ENCODE results near the gene SMARCC1. TPM values are rescaled to one million over a fixed set of nuclear protein-coding genes. Genes with fewer than 3 reads are reported as not detected.

Gene SMARCC1
- total RNA-seq, 1 experiment from 2014 or later, result 38.7 TPM

DNA sequence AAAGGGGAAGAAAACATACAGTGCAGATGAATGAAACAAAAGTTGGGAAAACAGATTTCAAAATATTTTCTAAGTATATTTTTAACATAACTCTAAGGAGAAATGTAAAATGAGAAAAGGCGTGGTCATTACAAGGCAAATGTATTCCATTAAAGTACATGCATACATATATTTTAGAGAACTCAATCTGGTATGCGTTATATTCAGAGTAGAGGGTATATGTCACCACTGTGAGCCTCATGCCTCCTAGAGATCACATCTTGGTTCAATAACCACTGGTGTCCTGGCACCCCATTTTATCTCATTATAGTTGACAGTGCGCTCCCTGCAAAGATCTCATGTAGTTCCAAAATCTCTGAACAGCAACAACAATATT, 77.5 kb downstream of the SMARCC1 start:
- no peak for DNase-seq (ENCODE audit: low read depth)

- no peak for DNase-seq (ENCODE audit: low read depth)
These were observed 80.3 kb downstream of the SMARCC1 start for GRCh38 chr3:47701388-47701787.

DNA sequence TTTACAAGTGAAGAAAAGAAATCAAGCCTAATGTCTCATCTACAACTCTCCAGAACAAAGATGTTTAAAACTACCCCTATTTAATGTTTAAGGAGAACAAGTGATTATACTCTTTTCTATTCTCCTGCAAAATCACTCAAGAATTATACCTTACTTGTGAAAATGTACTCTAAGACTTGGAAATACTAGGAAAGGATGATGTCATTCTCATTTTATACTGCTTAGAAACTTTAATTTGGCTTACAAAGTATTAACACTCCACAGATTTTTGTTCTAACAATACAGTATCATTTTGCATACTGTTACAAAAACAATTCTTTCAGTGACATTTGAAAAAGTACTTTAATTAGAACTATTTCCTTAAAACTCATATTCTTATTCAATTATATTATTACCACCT, 89.5 kb downstream of the SMARCC1 start:
- DNase-seq (ENCODE audit: low read depth), result no peak

- no peak for DNase-seq (ENCODE audit: low read depth)
These were observed 93.2 kb downstream of the SMARCC1 start for GRCh38 chr3:47688488-47688887.

GRCh38 chr3:47685037-47685436, 96.7 kb downstream of the SMARCC1 start:
- DNase-seq (ENCODE audit: low read depth), result peak; percentile 8

- DNase-seq (ENCODE audit: low read depth), result no peak
These were observed 100.7 kb downstream of the SMARCC1 start for GRCh38 chr3:47681016-47681415.

DNA sequence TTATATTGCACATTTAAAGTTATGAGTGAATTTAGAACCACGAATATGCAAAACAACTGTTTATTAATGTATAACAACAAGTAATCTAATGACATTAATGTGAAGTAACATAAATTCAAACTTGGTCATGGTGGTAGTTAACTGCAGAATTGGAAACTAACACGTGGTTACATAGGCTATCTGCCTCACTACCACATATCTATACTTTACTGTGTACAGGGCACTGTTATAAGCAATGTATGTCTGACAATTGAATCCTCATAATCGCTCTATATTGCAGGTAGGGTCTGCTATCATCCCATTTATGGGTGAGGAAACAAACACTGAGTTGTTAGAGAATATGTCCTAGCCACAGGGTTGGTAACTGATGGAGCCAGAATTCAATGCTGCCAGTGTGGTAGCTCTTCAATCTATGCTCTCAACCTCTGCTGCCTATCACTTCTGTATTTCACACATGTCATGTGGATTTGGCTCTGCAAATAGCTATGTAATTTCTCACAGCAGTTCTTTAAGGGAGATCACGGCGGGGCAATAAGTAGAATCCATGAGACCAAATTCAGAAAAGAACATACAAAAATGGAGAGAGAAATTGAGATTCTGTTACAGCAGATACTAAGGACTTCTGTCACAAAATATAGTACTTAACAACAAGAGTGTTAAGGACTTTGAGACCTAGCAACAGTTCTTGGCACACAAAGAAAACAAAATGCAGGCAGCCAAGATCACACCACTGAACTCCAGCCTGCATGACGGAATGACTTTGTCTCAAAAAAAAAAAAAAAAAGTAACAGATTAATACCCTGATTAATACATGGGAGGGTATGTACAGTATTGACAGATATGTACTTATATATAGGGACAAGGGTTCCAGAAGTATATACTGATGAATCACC, 103.0 kb downstream of the SMARCC1 start:
- DNase-seq (ENCODE audit: low read depth), result no peak

DNA sequence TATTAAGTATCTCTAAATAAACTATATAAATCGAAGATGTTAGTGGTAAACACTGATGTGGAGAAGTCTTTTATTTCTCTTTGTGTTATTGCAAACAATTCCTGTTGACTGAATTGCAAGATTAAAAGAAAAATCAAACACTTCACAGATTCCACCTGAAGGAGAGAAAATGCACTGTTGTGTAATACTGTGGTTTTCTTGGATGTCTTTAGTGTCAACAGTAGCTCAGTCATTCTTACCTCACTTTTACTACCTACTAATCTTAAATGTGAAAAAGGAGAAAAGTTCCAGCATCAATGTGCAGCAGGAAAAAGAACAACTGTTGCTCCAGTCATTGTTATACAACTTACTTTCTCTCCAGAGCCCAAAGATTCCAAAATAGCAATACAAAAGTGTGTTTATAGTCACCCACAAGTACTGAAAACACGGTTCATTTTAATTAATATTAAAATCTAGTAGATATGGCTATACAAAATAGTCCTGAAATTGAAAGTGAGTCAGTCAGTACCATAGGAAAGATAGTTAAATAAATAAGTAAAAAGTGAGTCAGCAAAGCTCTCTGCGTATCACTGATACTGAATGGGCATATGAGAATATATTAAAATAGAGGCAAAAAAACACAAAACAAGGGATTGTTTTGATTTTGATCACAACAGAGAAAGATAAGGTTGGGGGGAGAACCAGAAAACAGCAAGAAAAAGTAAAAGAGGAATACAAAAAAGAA, 112.5 kb downstream of the SMARCC1 start:
- no peak for DNase-seq (ENCODE audit: low read depth)

- DNase-seq (ENCODE audit: low read depth), result no peak
These were observed 115.6 kb downstream of the SMARCC1 start for GRCh38 chr3:47666118-47666517.

DNA sequence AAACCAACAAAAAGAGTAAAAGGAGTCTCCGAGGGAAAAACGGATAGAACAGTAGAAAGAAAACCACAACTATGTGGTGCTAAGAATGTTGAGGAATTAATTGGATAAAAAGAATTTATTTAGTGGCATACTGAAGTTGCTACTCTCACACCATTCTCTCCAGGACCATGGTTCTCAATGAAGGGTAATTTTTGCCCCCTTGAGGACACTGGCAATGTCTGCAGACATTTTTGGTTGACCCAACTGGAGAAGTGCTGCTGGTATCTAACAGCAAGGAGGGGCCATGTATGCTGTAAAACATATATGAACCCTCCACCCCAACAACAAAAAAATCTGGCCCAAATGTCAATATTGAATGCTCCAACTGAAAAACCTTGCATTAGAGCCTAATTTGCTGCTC, 117.2 kb downstream of the SMARCC1 start:
- DNase-seq (ENCODE audit: low read depth), result peak; percentile 24

DNA sequence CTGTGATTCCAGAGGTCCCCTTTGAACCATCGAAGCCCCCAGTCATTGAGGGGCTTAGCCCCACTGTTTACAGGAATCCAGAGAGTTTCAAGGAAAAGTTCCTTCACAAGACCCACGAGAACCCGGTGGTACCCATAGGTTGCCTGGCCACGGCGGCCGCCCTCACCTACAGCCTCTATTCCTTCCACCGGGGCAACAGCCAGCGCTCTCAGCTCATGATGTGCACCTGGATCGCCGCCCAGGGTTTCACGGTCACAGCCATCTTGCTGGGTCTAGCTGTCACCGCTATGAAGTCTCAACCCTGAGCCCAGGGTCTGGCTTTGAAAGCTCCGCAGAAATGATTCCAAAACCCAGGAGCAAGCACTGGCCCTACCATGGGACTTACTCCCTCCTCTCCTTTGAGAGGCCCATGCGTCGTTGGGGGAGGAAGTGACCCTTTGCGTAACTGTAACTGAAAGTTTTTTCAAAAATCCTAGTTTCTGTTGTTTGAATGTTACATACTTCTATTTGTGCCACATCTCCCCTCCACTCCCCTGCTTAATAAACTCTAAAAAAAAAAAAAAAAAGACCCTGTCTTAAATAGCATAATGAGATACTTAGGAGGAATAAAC, 118.0 kb downstream of the SMARCC1 start:
- no peak for DNase-seq (ENCODE audit: low read depth)

GRCh38 chr3:47661121-47661752, 120.5 kb downstream of the SMARCC1 start:
- peak; percentile 59 for DNase-seq (ENCODE audit: low read depth)

- no peak for DNase-seq (ENCODE audit: low read depth)
These were observed 123.2 kb downstream of the SMARCC1 start for GRCh38 chr3:47658444-47658843.

- DNase-seq (ENCODE audit: low read depth), result no peak
These were observed 129.6 kb downstream of the SMARCC1 start for GRCh38 chr3:47652142-47652541.

- no peak for DNase-seq (ENCODE audit: low read depth)
These were observed 131.4 kb downstream of the SMARCC1 start for GRCh38 chr3:47650294-47650693.

DNA sequence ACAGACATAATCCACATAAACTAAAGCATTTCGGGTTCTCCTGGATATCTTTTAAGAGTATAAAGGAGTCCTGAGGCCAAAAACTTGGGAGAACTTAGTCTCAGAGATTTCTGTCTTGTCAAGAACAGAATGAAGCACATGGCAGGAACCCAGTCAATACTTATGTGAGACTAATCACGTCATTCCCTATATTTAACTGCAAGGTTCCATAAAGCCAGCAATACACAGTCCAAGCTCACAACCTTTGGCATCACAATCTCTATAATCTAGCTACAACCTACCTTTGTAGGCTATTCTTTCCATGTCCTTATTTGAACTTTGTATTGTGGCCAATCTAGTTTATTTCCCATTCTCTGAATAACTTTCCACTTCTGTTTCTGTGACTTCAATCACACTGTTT, 134.1 kb downstream of the SMARCC1 start:
- no peak for DNase-seq (ENCODE audit: low read depth)

- DNase-seq (ENCODE audit: low read depth), result no peak
These were observed 135.3 kb downstream of the SMARCC1 start for GRCh38 chr3:47646362-47646761.

- DNase-seq (ENCODE audit: low read depth), result no peak
These were observed 136.1 kb downstream of the SMARCC1 start for GRCh38 chr3:47645551-47645950.

DNA sequence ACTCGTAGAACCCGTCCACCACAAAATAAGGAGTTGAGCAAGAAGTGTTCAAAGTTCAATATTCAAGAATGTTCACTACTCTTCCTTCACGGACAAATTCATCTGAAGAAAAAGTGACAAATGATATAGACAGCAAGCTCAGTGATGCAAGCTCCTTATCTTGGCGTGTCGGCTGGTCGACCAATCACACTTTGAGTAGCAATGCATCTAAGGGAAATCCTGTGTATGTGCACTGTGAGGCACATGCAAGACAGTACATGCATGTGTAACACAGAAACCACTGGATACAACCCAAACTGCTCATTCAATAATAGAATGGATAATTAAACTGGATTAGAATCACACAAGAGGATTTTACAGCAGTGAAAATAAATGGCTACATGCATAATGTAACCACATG, 138.6 kb downstream of the SMARCC1 start:
- DNase-seq (ENCODE audit: low read depth), result no peak

DNA sequence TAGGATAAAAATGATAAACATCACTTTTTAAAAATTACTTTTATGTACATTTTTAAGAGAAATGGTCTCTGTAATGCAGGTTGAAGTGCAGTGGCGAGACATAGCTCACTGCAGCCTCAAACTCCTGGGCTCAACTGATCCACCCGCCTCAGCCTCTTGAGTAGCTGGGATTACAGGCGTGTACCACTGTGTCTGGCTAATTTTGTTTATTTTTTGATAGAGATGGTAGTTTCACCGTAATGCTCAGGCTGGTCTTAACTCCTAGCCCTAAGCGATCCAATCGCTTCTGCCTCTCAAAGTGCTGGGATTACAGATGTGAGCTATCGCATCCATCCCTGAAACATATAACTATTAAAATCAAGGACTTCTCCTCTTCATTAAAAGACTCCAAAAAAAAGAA, 140.0 kb downstream of the SMARCC1 start:
- DNase-seq (ENCODE audit: low read depth), result no peak

DNA sequence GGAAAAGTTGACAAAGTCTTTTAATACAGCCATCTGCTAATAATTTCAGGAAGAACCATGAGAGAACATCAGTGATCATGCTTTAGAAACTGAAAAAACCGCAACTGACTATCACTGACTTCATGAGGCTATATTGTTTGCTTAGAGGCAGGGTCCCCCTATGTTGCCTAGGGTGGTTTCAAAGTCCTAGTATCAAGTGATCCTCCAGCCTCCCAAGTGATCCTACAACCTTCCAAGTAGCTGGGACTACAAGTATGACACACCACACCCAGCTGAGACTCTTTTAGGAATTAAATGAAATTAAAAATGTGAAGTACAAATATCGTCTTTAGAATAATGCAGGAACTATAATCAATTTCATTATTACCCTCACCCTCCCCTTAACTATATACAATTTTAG, 144.8 kb downstream of the SMARCC1 start:
- no peak for DNase-seq (ENCODE audit: low read depth)

DNA sequence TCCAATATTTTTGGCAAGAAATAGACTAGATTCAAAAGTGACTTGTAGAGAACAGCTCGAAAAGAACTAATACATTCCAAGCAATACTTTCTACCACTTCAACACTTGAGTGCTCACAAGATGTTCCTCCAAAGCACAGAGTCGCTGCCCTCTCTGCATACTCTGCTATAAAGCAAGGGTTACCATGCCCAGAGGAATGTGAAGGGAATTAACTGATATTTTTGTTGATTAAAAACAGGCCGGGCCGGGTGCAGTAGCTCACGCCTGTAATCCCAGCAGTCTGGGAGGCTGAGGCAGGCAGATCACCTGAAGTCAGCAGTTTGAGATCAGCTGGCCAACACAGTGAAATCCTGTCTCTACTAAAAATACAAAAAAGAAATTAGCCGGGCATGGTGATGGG, 145.5 kb downstream of the SMARCC1 start:
- no peak for DNase-seq (ENCODE audit: low read depth)

All from RPMI7951 (cell line).